Testis (tissue), 3 donors: ENCODE measurements around the gene OR5K1. TPM values are rescaled to one million over a fixed set of nuclear protein-coding genes. Genes with fewer than 3 reads are reported as not detected.

Source experiments
- DNase-seq: peaks from one replicate; pipeline ENCODE4 v3.0.0-alpha.2; 2019
- H3K27ac ChIP-seq, 2 donors: fragments of 200-600 bp; sonication (generic); one replicate each; pipeline ENCODE4 v1.5.1; 2019
- H3K27me3 ChIP-seq: fragments of 200-600 bp; sonication (generic); one replicate; pipeline ENCODE4 v1.5.1; 2019
- H3K36me3 ChIP-seq: fragments of 200-600 bp; sonication (generic); one replicate; pipeline ENCODE4 v1.5.1; 2017; ENCODE audit warnings: low read depth; ENCODE audit errors: missing control alignments
- H3K4me1 ChIP-seq: fragments of 200-600 bp; sonication (generic); one replicate; pipeline ENCODE4 v1.5.1; 2019
- H3K4me3 ChIP-seq, 2 donors: fragments of 200-600 bp; sonication (generic); one replicate each; pipeline ENCODE4 v1.5.1; 2017 to 2019
- H3K9me3 ChIP-seq: fragments of 200-600 bp; sonication (generic); one replicate; pipeline ENCODE4 v1.5.1; 2017
- POLR2A ChIP-seq: fragments of 450-650 bp; IDR thresholded peaks from one replicate; pipeline ENCODE4 v1.6.1; 2017; ENCODE audit warnings: antibody characterized with exemption, mild to moderate bottlenecking, moderate library complexity
- WGBS, 2 donors: methylation state at CpG; one replicate each; pipeline ENCODE4 v1.1.5; 2018; 5-methylcytosine and 5-hydroxymethylcytosine counted together
- intact Hi-C: fragments of 100-400 bp; cut with DNase I; formaldehyde crosslinking; loops from one replicate; pipeline ENCODE4 v1.15.1; 2023; ENCODE audit warnings: low total_unique reads
- polyA plus RNA-seq: library from polyadenylated mRNA; stranded (reverse); fragments of 350-450 nt; fragmentation: Illumina TruSeq; extraction: RNeasy Lipid Tissue Mini Kit (QIAGEN cat#74804); gene quantifications from one replicate; pipeline ENCODE4 v1.2.3, GENCODE V29; 2014; ENCODE audit warnings: low read depth, low replicate concordance; ENCODE audit not compliant: insufficient read depth
- total RNA-seq, 2 donors: library from RNA; depleted of rRNA; stranded (reverse); fragments of >200 nt; gene quantifications; one replicate each; pipeline ENCODE4 v1.2.3, GENCODE V29; 2016
- TF ChIP-seq, protein P1 (sequence below), 3 experiments: fragments of 450-650 bp in 2 of 3; fragments of 200-600 bp in 1 of 3; sonication (generic) in 1 of 3; IDR thresholded peaks; one replicate each; pipeline ENCODE4 v1.5.1; 2016 to 2019; ENCODE audit warnings: antibody characterized with exemption in 3 of 3, mild to moderate bottlenecking in 2 of 3, moderate library complexity in 1 of 3

Gene OR5K1
- total and polyA plus RNA-seq, 3 donors from 2014 or later, result not detected

DNA sequence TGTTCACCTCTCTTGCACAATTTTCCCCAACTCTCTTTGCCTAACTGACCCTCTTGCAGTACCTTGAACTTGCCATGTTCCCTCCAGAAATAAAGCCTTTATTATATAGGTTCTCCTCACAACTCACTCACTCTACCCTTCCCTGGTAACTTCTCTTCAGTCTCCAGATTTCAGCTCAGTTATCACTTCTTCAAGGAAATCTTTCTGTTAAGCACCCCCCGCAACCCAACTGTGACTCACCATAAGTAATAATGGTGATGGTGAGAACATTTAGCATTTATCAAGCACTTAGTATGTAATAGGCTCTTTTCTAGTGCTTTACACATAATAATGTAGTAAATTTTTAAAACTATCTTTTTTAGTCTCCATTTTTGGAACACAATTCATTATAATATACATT lies 8.1 kb upstream of the OR5K1 start:
- Histone ChIP-seq H3K36me3 (no peaks in the 10 kb centered on the region), H3K27me3 (no peaks in the 10 kb centered on the region), H3K9me3 (no peaks in the 10 kb centered on the region), H3K4me1 (no peaks in the 10 kb centered on the region), H3K27ac (no peak overlapping the region), H3K4me3 (no peak overlapping the region)
- TF ChIP-seq, protein P1, sequence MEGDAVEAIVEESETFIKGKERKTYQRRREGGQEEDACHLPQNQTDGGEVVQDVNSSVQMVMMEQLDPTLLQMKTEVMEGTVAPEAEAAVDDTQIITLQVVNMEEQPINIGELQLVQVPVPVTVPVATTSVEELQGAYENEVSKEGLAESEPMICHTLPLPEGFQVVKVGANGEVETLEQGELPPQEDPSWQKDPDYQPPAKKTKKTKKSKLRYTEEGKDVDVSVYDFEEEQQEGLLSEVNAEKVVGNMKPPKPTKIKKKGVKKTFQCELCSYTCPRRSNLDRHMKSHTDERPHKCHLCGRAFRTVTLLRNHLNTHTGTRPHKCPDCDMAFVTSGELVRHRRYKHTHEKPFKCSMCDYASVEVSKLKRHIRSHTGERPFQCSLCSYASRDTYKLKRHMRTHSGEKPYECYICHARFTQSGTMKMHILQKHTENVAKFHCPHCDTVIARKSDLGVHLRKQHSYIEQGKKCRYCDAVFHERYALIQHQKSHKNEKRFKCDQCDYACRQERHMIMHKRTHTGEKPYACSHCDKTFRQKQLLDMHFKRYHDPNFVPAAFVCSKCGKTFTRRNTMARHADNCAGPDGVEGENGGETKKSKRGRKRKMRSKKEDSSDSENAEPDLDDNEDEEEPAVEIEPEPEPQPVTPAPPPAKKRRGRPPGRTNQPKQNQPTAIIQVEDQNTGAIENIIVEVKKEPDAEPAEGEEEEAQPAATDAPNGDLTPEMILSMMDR (IDR thresholded peaks at IDR 0.05), result no peak
- TF ChIP-seq POLR2A, result no peak
- intact Hi-C loops, result no loop called here
- DNase-seq, result no peak
- 98 to 100% methylated on average over 1 of the region's 1 CpG for WGBS, 2 donors

GRCh38 chr3:98457543-98457942 lies 5.5 kb upstream of the OR5K1 start:
- TF ChIP-seq, protein P1 (IDR thresholded peaks at IDR 0.05), result no peak
- TF ChIP-seq POLR2A, result no peak
- H3K4me3 ChIP-seq, result no peak overlapping the region
- no peaks in the 10 kb centered on the region for H3K4me1 ChIP-seq
- no peak overlapping the region for H3K27ac ChIP-seq
- no peaks in the 10 kb centered on the region for H3K36me3 ChIP-seq
- no peak for DNase-seq
- H3K9me3 ChIP-seq, result no peaks in the 10 kb centered on the region
- intact Hi-C loops, result no loop called here
- H3K27me3 ChIP-seq, result no peaks in the 10 kb centered on the region
- 56 to 71% methylated on average over 2 of the region's 2 CpGs for WGBS, 2 donors

DNA sequence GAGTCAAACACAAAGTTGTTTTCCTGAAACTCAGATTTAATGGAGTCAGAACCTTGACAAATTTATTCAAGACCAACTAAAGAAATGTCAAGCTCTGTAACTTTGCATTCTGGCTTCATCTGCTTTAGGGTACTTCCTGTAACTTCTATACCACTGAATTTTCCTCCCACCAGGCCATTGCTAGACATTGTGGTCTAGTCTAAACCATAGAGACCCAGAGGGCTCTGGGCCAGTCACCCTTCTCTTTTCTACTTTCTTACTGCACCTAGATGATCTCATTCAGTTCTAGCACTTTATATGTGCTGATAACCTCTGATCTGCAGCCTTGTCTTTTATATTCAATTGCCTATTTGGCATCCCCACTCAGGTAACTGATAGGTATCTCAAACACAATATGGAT lies 2.8 kb upstream of the OR5K1 start:
- Histone ChIP-seq H3K9me3 (no peaks in the 10 kb centered on the region), H3K4me1 (no peaks in the 10 kb centered on the region), H3K27me3 (no peaks in the 10 kb centered on the region), H3K36me3 (no peaks in the 10 kb centered on the region), H3K4me3 (no peak overlapping the region), H3K27ac (no peak overlapping the region)
- no peak for TF ChIP-seq POLR2A
- TF ChIP-seq, protein P1 (IDR thresholded peaks at IDR 0.05), result no peak
- intact Hi-C loops, result no loop called here
- DNase-seq, result no peak

DNA sequence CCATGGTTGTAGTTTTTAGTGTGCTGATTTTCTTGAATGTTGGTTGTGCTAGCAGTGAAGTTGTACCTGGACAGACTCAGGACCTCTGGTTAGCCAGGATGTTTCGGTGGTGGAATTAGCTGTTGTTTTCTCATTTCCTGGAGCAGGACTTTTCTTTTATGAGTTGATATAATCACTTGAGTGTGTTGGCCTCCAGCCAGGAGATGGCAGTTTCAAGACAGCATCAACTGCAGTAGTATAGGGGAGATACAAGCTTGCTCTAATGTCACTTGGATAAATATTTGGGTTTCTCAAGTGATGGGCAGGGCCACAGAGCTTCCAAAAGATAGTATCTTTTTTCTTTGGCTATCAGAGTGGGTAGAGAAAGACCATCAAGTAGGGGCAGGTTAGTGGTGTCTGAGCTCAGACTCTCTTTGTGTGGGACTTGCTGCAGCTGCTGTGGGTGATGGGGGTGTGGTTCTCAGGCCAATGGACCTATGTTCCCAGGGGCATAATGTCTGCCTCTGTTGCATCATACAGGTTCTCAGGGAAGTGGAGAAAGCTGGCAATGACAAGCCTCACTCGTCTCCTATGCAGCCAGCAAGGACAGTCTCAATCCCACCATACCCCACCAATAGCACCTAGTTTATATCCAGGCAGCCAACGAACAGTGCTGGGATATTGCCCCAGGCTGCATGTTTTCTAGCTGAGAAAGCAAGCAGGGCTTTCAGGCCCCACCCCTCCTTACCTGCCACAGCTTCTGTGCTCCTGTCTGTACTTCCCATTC lies 19.9 kb downstream of the OR5K1 start:
- TF ChIP-seq POLR2A, result no peak
- TF ChIP-seq, protein P1 (IDR thresholded peaks at IDR 0.05), result no peak
- no peaks in the 10 kb centered on the region for H3K36me3 ChIP-seq
- WGBS, 2 donors, result 80 to 81% methylated on average over 3 of the region's 3 CpGs
- no peak overlapping the region for H3K27ac ChIP-seq
- intact Hi-C loops, result no loop called here
- H3K4me3 ChIP-seq, result no peak overlapping the region
- H3K27me3 ChIP-seq, result no peaks in the 10 kb centered on the region
- no peak for DNase-seq
- no peaks in the 10 kb centered on the region for H3K4me1 ChIP-seq
- no peaks in the 10 kb centered on the region for H3K9me3 ChIP-seq

- Histone ChIP-seq H3K4me1 (no peaks in the 10 kb centered on the region), H3K36me3 (no peaks in the 10 kb centered on the region), H3K27me3 (no peaks in the 10 kb centered on the region), H3K27ac (no peak overlapping the region), H3K4me3 (no peak overlapping the region), H3K9me3 (no peaks in the 10 kb centered on the region)
- DNase-seq, result no peak
- 86% methylated on average over 3 of the region's 3 CpGs for WGBS, 2 donors
- TF ChIP-seq POLR2A, result no peak
- TF ChIP-seq, protein P1 (IDR thresholded peaks at IDR 0.05), result no peak
- intact Hi-C loops, result no loop called here
Observed at GRCh38 chr3:98483626-98484025, 20.6 kb downstream of the OR5K1 start.
